ENCODE measurements around the gene ABCA2. TPM values are rescaled to one million over a fixed set of nuclear protein-coding genes. Genes with fewer than 3 reads are reported as not detected.

The ABCA2 gene
- total RNA-seq, 4 donors from 2014 or later, result 13.5 to 24.3 (median 19.3) TPM

GRCh38 chr9:136968333-136969127 lies 59.5 kb downstream of the ABCA2 start:
- no CpG with 5 or more reads among the region's 17 CpGs for WGBS, 2 donors (ENCODE audit: low coverage in 1 of 2)
- no peaks in the 10 kb centered on the region for H3K36me3 ChIP-seq
- H3K4me3 ChIP-seq, result no peak overlapping the region
- H3K4me1 ChIP-seq, result peaks cover 0 to 8% (median 5%) of the 10 kb centered on the region in 3 donors
- no peak for ATAC-seq
- no peak overlapping the region for H3K27ac ChIP-seq
- H3K27me3 ChIP-seq, result peaks cover 48% of the 10 kb centered on the region
- H3K9me3 ChIP-seq, result no peaks in the 10 kb centered on the region
- TF ChIP-seq POLR2A (IDR thresholded peaks at IDR 0.05) (no peak), EP300 (IDR thresholded peaks at IDR 0.05) (no peak), POLR2AphosphoS5 (IDR thresholded peaks at IDR 0.05) (no peak)
- TF ChIP-seq, protein P1, sequence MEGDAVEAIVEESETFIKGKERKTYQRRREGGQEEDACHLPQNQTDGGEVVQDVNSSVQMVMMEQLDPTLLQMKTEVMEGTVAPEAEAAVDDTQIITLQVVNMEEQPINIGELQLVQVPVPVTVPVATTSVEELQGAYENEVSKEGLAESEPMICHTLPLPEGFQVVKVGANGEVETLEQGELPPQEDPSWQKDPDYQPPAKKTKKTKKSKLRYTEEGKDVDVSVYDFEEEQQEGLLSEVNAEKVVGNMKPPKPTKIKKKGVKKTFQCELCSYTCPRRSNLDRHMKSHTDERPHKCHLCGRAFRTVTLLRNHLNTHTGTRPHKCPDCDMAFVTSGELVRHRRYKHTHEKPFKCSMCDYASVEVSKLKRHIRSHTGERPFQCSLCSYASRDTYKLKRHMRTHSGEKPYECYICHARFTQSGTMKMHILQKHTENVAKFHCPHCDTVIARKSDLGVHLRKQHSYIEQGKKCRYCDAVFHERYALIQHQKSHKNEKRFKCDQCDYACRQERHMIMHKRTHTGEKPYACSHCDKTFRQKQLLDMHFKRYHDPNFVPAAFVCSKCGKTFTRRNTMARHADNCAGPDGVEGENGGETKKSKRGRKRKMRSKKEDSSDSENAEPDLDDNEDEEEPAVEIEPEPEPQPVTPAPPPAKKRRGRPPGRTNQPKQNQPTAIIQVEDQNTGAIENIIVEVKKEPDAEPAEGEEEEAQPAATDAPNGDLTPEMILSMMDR (IDR thresholded peaks at IDR 0.05), result no peak

- Histone ChIP-seq H3K36me3 (no peaks in the 10 kb centered on the region), H3K27me3 (peaks cover 48% of the 10 kb centered on the region), H3K4me3 (no peak overlapping the region), H3K27ac (no peak overlapping the region), H3K4me1 (peaks cover 0 to 8% (median 8%) of the 10 kb centered on the region in 3 donors), H3K9me3 (no peaks in the 10 kb centered on the region)
- TF ChIP-seq POLR2AphosphoS5 (IDR thresholded peaks at IDR 0.05) (no peak), EP300 (IDR thresholded peaks at IDR 0.05) (no peak), POLR2A (IDR thresholded peaks at IDR 0.05) (no peak)
- TF ChIP-seq, protein P1 (IDR thresholded peaks at IDR 0.05), result no peak
- WGBS, 2 donors (ENCODE audit: low coverage in 1 of 2), result 24 to 27% methylated on average over 8 to 19 of the region's 23 CpGs
- no peak for ATAC-seq
Measured at GRCh38 chr9:136965771-136966484, 62.1 kb downstream of the ABCA2 start.

GRCh38 chr9:136964833-136965422 lies 63.1 kb downstream of the ABCA2 start:
- Histone ChIP-seq H3K27ac (no peak overlapping the region), H3K36me3 (no peaks in the 10 kb centered on the region), H3K9me3 (no peaks in the 10 kb centered on the region), H3K4me1 (peaks cover 0 to 8% (median 8%) of the 10 kb centered on the region in 3 donors), H3K4me3 (no peak overlapping the region), H3K27me3 (peaks cover 39% of the 10 kb centered on the region)
- 64 to 76% methylated on average over 9 to 11 of the region's 26 CpGs for WGBS, 2 donors (ENCODE audit: low coverage in 1 of 2)
- TF ChIP-seq POLR2AphosphoS5 (IDR thresholded peaks at IDR 0.05), result no peak
- TF ChIP-seq EP300 (IDR thresholded peaks at IDR 0.05), result no peak
- TF ChIP-seq, protein P1 (IDR thresholded peaks at IDR 0.05), result no peak
- no peak for TF ChIP-seq POLR2A (IDR thresholded peaks at IDR 0.05)
- no peak for ATAC-seq

- Histone ChIP-seq H3K4me1 (peaks cover 0 to 8% (median 8%) of the 10 kb centered on the region in 3 donors), H3K36me3 (no peaks in the 10 kb centered on the region), H3K4me3 (no peak overlapping the region), H3K27ac (no peak overlapping the region), H3K27me3 (peaks cover 40% of the 10 kb centered on the region), H3K9me3 (no peaks in the 10 kb centered on the region)
- no peak for ATAC-seq
- WGBS, 2 donors (ENCODE audit: low coverage in 1 of 2), result 39% methylated on average over 7 of the region's 22 CpGs; no CpG with 5 or more reads in 1 of the 2 donors
- TF ChIP-seq EP300 (IDR thresholded peaks at IDR 0.05) (no peak), POLR2AphosphoS5 (IDR thresholded peaks at IDR 0.05) (no peak), POLR2A (IDR thresholded peaks at IDR 0.05) (no peak)
- TF ChIP-seq, protein P1 (IDR thresholded peaks at IDR 0.05), result no peak
Measured at GRCh38 chr9:136964171-136964689, 63.8 kb downstream of the ABCA2 start.
